Colonic mucosa (tissue), 4 donors: Measurements from ENCODE around the gene SHANK3. TPM values are rescaled to one million over a fixed set of nuclear protein-coding genes. Genes with fewer than 3 reads are reported as not detected.

Source experiments
- DNase-seq: peaks from one replicate; pipeline ENCODE4 v3.0.0-alpha.2; 2020
- H3K27ac ChIP-seq: fragments of 200-600 bp; one replicate; pipeline ENCODE4 v1.8.0; 2021
- H3K27me3 ChIP-seq: fragments of 200-600 bp; one replicate; pipeline ENCODE4 v1.8.0; 2021
- H3K36me3 ChIP-seq: fragments of 200-600 bp; one replicate; pipeline ENCODE4 v1.8.0; 2021
- H3K4me1 ChIP-seq: fragments of 200-600 bp; one replicate; pipeline ENCODE4 v1.8.0; 2021; ENCODE audit warnings: mild to moderate bottlenecking
- H3K4me3 ChIP-seq: fragments of 200-600 bp; one replicate; pipeline ENCODE4 v1.8.0; 2021
- H3K9ac ChIP-seq, 2 donors: one replicate each; pipeline ENCODE4 v1.7.0; 2013; ENCODE audit warnings: control low read depth in 2 of 2, low read depth in 2 of 2, low read length in 2 of 2
- H3K9me3 ChIP-seq: fragments of 200-600 bp; one replicate; pipeline ENCODE4 v1.8.0; 2021
- CTCF ChIP-seq: fragments of 200-600 bp; IDR thresholded peaks from one replicate; pipeline ENCODE4 v1.8.0; 2022; ENCODE audit warnings: antibody characterized with exemption, mild to moderate bottlenecking
- intact Hi-C: fragments of 100-400 bp; cut with DNase I; formaldehyde crosslinking; loops from one replicate; pipeline ENCODE4 v1.14.1; 2022
- total RNA-seq, 2 donors: library from RNA; stranded (reverse); fragmentation: NEBNext Ultra II Directional in 1 of 2; extraction: Animal tissue kit (Norgen Biotek cat#: 25700) in 1 of 2; gene quantifications; one replicate each; pipeline ENCODE4 v1.2.1, GENCODE V29; 2021
- donor health status: healthy.
- donor health status: DM: no; HTN: no; CAD: no.
- donor health status: DM: no; HTN: no; CAD: no.

The SHANK3 gene
- total RNA-seq, 2 donors from 2014 or later: 3.6 to 4.3 TPM

- TF ChIP-seq CTCF: no peak
- intact Hi-C loops: no loop called here
- DNase-seq: no peak
These were observed 48.0 kb downstream of the SHANK3 start for GRCh38 chr22:50720301-50721256.

GRCh38 chr22:50721257-50721844, 48.7 kb downstream of the SHANK3 start:
- TF ChIP-seq CTCF: no peak

More at GRCh38 chr22:50720301-50721256, 48.0 kb downstream of the SHANK3 start:
- Histone ChIP-seq H3K27me3 (no peaks in the 10 kb centered on the region), H3K4me1 (no peaks in the 10 kb centered on the region), H3K9ac (no peak overlapping the region), H3K9me3 (no peaks in the 10 kb centered on the region), H3K36me3 (no peaks in the 10 kb centered on the region), H3K4me3 (no peak overlapping the region), H3K27ac (no peak overlapping the region)

GRCh38 chr22:50722048-50722701, 49.6 kb downstream of the SHANK3 start:
- TF ChIP-seq CTCF: no peak
- Histone ChIP-seq H3K27ac (no peak overlapping the region), H3K9ac (no peak overlapping the region), H3K4me3 (no peak overlapping the region), H3K9me3 (no peaks in the 10 kb centered on the region), H3K27me3 (no peaks in the 10 kb centered on the region), H3K36me3 (no peaks in the 10 kb centered on the region), H3K4me1 (no peaks in the 10 kb centered on the region)
- intact Hi-C loops: no loop called here
- no peak for DNase-seq

More at GRCh38 chr22:50721257-50721844, 48.7 kb downstream of the SHANK3 start:
- Histone ChIP-seq H3K27ac (no peak overlapping the region), H3K36me3 (no peaks in the 10 kb centered on the region), H3K4me1 (no peaks in the 10 kb centered on the region), H3K9me3 (no peaks in the 10 kb centered on the region), H3K9ac (no peak overlapping the region), H3K27me3 (no peaks in the 10 kb centered on the region), H3K4me3 (no peak overlapping the region)
- intact Hi-C loops: no loop called here
- DNase-seq: no peak

Other genes with a start within 250 kb of the SHANK3 start
- 100 to 1,000 TPM in 1 of 2 donors, 10 to 100 TPM in 1; 68.3 to 101 TPM for gene SBF1, start 197.8 kb upstream of the SHANK3 start, total RNA-seq
- gene ADM2, start 191.3 kb upstream of the SHANK3 start, total RNA-seq: 1 to 10 TPM; 4.4 to 5.1 TPM
- gene MIOX, start 186.0 kb upstream of the SHANK3 start, total RNA-seq: not detected
- 10 to 100 TPM; 51.1 to 60.0 TPM for gene LMF2, start 165.1 kb upstream of the SHANK3 start, total RNA-seq
- gene NCAPH2, start 164.6 kb upstream of the SHANK3 start, total RNA-seq: 10 to 100 TPM; 27.4 to 71.5 TPM
- 1 to 10 TPM; 1.8 to 5.8 TPM for gene SCO2, start 147.2 kb upstream of the SHANK3 start, total RNA-seq
- 10 to 100 TPM; 22.6 to 28.0 TPM for gene TYMP, start 142.8 kb upstream of the SHANK3 start, total RNA-seq
- under 1 TPM; 0.07 to 0.16 TPM for gene KLHDC7B, start 126.9 kb upstream of the SHANK3 start, total RNA-seq
- not detected for gene SYCE3, start 109.9 kb upstream of the SHANK3 start, total RNA-seq
- gene CPT1B, start 94.4 kb upstream of the SHANK3 start, total RNA-seq: 10 to 100 TPM; 20.1 to 21.7 TPM
- gene CHKB, start 90.0 kb upstream of the SHANK3 start, total RNA-seq: 10 to 100 TPM; 52.6 to 89.7 TPM
- 1 to 10 TPM; 1.2 to 1.4 TPM for gene MAPK8IP2, start 72.0 kb upstream of the SHANK3 start, total RNA-seq
- gene ARSA, start 44.7 kb upstream of the SHANK3 start, total RNA-seq: 10 to 100 TPM; 40.6 to 61.0 TPM
- under 1 TPM; 0.77 to 0.80 TPM for gene ACR, start 65.4 kb downstream of the SHANK3 start, total RNA-seq
- gene RABL2B, start 110.8 kb downstream of the SHANK3 start, total RNA-seq: 10 to 100 TPM; 14.3 to 23.9 TPM